Fibroblast of villous mesenchyme (primary cell): ENCODE measurements around the gene FSTL1. TPM values are rescaled to one million over a fixed set of nuclear protein-coding genes. Genes with fewer than 3 reads are reported as not detected.
A peak's percentile ranks its signal among the peaks of the same experiment; 100 is the strongest.

Experiments
- DNase-seq: peaks from one replicate; pipeline ENCODE4 v3.0.0-alpha.2; 2010; ENCODE audit warnings: low read depth
- H3K4me3 ChIP-seq: 2 replicates; pipeline ENCODE4 v1.5.1; 2011; ENCODE audit warnings: low read depth, mild to moderate bottlenecking, low read length
- total RNA-seq: library from RNA; depleted of rRNA; stranded (reverse); fragments of >200 nt; gene quantifications from 2 replicates; pipeline ENCODE4 v1.2.3, GENCODE V29; 2012
- TF ChIP-seq, protein P1 (sequence below): IDR thresholded peaks from 2 replicates; pipeline ENCODE4 v1.5.1; 2012; ENCODE audit warnings: low read depth, mild to moderate bottlenecking, low read length; ENCODE audit not compliant: insufficient read depth

The FSTL1 gene
- total RNA-seq, 1 donor: 1,795 TPM

DNA sequence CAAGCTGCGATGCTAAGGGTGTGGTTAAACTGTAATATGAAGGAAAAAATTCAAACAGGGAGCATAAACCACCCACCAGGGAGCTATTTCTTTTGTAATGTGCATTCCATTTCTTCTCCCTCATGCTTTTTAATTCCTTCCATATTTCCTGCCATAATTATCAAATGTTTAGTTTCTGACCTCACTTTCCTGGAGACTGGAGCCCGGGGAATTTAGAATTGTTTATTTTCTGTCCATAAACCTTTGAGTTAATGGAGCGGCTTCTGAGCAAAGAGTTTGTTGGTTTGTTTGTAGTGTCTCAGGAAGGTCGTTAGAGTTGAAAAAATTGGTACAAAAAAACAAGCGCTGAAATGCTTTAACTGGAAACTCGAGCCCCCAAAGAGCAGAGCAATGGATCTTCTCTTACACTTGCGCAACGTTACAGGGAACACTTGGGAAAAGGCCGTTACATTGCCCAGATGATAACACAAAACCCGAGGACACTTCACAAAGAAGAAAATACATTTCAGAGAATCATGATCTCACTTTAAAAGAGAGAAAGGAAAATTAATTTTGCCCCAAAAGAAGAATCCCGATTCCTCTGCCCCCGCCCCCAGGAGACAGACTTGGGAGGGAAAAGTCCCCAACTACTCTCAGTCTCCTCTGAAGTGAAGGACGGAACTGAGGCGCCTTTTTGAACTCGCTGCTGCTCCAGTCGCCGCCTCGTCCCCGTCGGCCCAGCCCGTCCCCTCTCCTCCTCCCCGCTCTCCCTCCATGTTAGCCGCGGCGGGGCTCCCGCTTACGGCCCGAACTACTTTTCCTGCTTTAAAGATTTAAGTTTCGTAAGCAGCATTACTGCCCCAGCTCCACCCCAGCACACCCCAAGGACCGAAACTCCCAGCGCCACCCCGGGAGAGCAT is 842 bp downstream of the FSTL1 start:
- TF ChIP-seq, protein P1, sequence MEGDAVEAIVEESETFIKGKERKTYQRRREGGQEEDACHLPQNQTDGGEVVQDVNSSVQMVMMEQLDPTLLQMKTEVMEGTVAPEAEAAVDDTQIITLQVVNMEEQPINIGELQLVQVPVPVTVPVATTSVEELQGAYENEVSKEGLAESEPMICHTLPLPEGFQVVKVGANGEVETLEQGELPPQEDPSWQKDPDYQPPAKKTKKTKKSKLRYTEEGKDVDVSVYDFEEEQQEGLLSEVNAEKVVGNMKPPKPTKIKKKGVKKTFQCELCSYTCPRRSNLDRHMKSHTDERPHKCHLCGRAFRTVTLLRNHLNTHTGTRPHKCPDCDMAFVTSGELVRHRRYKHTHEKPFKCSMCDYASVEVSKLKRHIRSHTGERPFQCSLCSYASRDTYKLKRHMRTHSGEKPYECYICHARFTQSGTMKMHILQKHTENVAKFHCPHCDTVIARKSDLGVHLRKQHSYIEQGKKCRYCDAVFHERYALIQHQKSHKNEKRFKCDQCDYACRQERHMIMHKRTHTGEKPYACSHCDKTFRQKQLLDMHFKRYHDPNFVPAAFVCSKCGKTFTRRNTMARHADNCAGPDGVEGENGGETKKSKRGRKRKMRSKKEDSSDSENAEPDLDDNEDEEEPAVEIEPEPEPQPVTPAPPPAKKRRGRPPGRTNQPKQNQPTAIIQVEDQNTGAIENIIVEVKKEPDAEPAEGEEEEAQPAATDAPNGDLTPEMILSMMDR: no peak
- DNase-seq: peak; percentile 81
- peak overlapping the region; percentile 94 for H3K4me3 ChIP-seq

DNA sequence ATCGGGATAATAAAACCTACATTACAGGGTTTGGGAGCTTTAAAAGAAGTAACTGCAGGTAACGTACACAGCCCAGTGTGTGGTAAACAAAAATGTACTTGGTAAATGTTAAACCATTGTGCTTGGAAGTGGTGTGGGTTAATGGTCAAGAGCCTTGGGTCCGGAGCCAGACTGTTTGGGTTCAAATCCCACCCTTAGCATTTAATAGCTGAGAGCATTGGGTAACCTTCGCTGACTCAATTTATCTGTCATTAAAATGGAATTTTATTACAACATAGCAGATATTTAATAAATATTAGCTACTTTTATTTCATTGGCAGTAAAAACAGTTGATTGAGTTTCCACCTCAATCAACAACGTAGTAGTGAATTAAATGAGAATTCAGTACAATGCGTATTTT is 1.5 kb downstream of the FSTL1 start:
- peak overlapping the region; percentile 94 for H3K4me3 ChIP-seq
- DNase-seq: peak; percentile 58
- TF ChIP-seq, protein P1: no peak

DNA sequence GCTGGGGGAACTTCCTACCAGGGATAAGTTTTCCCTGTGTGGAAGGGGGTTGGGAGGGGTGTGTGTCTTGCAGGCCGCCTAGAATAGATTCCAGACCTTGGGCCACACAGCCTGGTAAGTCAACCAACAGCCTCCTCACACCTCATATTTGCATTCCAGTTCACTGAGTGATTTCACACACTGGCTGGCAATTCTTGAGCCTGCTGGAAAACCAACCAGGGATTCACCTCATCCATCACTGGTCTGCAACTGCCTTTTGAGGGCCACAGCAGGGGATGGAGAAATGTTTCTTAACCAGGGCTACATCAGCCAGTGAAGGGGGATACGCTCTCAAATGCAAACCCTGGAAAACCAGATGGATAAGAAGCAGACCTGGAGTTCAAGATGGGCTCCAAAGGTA is 2.0 kb downstream of the FSTL1 start:
- H3K4me3 ChIP-seq: peak overlapping the region; percentile 94
- peak; percentile 74 for DNase-seq
- TF ChIP-seq, protein P1: no peak

DNA sequence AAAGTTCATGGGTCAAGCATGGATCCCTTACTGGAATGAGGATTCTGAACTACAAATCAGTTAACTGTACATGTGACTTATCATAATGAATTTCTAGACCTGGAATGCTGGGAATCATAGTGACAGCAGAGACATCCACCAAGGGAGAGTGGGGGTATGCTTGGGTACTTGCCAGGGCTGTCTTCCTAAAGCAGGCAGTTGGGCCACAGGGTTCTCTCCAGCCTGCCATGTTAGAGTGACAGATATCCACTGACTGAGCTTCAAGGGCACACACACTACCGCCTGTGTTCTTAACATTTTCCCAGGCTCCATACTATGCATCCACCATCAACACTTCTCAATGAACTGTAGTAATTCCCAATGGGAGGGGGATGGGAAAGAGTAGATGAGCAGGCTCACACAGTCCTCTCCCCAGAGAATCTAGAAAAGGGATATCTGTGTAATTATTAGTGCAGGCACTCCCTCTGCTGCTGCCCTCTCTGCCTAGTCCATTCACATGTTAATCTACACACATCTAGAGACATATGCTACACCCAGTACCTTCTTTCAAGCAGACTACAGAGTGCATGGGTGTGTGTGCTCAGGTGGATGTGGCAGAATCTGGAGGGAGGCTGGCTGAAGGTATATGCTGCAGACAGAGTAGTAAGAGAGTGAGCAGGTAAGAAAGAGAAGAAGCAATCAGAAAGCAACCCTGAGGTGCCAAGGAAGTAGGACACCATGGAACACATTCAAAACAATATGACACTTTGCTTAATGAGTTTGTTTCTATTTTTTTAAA is 3.7 kb downstream of the FSTL1 start:
- no peak overlapping the region for H3K4me3 ChIP-seq
- no peak for DNase-seq
- TF ChIP-seq, protein P1: no peak

DNA sequence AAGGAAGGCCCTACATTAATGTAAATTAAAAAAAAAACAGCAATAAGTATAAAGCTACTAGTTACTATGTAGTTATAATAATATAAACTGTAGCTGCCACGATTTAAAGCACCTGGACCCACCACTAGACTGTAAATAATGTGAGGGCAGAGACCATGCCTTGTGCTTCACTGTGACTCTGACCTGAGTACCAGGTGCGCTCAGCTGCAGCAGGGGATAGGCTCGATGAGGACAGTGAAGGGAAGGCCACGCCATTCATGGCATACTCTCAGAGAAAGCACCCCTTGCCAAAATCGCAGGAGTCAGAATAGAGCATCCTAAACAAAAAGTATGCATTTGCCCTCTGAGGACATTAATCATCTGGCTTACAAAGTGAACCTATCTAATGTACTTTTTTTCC is 5.1 kb downstream of the FSTL1 start:
- TF ChIP-seq, protein P1: no peak
- DNase-seq: no peak
- no peak overlapping the region for H3K4me3 ChIP-seq

DNA sequence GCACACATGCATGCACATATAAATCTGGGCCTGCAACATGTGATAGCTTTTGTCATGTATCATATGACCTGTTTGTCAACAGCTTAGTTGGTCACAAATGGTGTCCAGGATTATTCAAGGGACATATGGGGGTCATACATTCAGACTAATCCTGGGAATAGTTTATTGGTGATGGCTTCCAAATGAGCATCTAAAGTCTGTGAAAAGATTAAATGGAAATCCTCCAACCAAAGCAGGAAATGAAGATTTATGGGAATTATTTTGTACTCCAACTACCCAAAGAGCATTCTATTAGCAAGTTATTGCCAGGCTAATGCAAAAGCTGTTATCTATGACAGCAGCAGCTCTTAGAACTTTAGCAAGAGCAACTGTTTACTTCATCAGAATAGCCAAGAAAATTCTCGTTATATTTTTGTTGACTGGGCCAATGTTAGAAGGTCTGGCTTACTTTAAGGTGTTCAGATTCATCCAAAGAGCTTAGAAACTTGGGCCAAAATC is 7.1 kb downstream of the FSTL1 start:
- TF ChIP-seq, protein P1: no peak
- no peak overlapping the region for H3K4me3 ChIP-seq
- DNase-seq: no peak
